ENCODE measurements around the gene LSM14B.

- TF ChIP-seq EZH2 (IDR thresholded peaks at IDR 0.05) (no peak), POLR2AphosphoS5 (IDR thresholded peaks at IDR 0.05; ENCODE audit: borderline replicate concordance, low read depth, low read length) (no peak)
Observed at GRCh38 chr20:62087227-62087626, 35.0 kb upstream of the LSM14B start.

Measured in SK-N-MC (cell line).